ENCODE results near the gene AOPEP.

- TF ChIP-seq, protein P1, sequence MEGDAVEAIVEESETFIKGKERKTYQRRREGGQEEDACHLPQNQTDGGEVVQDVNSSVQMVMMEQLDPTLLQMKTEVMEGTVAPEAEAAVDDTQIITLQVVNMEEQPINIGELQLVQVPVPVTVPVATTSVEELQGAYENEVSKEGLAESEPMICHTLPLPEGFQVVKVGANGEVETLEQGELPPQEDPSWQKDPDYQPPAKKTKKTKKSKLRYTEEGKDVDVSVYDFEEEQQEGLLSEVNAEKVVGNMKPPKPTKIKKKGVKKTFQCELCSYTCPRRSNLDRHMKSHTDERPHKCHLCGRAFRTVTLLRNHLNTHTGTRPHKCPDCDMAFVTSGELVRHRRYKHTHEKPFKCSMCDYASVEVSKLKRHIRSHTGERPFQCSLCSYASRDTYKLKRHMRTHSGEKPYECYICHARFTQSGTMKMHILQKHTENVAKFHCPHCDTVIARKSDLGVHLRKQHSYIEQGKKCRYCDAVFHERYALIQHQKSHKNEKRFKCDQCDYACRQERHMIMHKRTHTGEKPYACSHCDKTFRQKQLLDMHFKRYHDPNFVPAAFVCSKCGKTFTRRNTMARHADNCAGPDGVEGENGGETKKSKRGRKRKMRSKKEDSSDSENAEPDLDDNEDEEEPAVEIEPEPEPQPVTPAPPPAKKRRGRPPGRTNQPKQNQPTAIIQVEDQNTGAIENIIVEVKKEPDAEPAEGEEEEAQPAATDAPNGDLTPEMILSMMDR (IDR thresholded peaks at IDR 0.05; ENCODE audit: insufficient read depth, low read depth, low read length): no peak
- no peak for TF ChIP-seq EZH2 (IDR thresholded peaks at IDR 0.05; ENCODE audit: insufficient read depth, low read length)
These were observed 331.8 kb downstream of the AOPEP start for GRCh38 chr9:95058121-95058785.

Measured in astrocyte (in vitro differentiated cells and primary cell).